ENCODE results near the gene INTS1. TPM values are rescaled to one million over a fixed set of nuclear protein-coding genes. Genes with fewer than 3 reads are reported as not detected.

INTS1 gene
- 10 to 100 TPM; 52.7 to 53.3 TPM for total RNA-seq

GRCh38 chr7:1503816-1504775, at the start of gene INTS1:
TSS of gene INTS1 (minus strand) at chr7:1504389. CDS start at chr7:1503960, 429 bp downstream.

GRCh38 chr7:1458683-1459511, 45.3 kb downstream of the INTS1 start, which contains the start of gene MICALL2:
TSS of gene MICALL2 (minus strand) at chr7:1459470. CDS start at chr7:1459326, 144 bp downstream.

Other genes with a start within 250 kb of the INTS1 start
- 10 to 100 TPM in 1 of 2 donors, 1 to 10 TPM in 1; 9.0 to 15.8 TPM for gene MICALL2, start 44.9 kb downstream of the INTS1 start, total RNA-seq
- 1 to 10 TPM; 8.6 to 9.3 TPM for gene MAFK, start 26.3 kb upstream of the INTS1 start, total RNA-seq
- not detected for gene TMEM184A, start 51.8 kb upstream of the INTS1 start, total RNA-seq
- gene PSMG3, start 65.6 kb upstream of the INTS1 start, total RNA-seq: 10 to 100 TPM; 44.0 to 49.0 TPM
- gene ELFN1, start 165.9 kb upstream of the INTS1 start, total RNA-seq: 1 to 10 TPM in 1 of 2 donors, under 1 TPM in 1; 0.33 to 2.8 TPM